ENCODE results near the gene GAN.
"Not testable (repeated sequence)": the region's sequence is repeated elsewhere in the genome, so short reads cannot be mapped to it uniquely, and the experiment has no call there.

Gene GAN

DNA sequence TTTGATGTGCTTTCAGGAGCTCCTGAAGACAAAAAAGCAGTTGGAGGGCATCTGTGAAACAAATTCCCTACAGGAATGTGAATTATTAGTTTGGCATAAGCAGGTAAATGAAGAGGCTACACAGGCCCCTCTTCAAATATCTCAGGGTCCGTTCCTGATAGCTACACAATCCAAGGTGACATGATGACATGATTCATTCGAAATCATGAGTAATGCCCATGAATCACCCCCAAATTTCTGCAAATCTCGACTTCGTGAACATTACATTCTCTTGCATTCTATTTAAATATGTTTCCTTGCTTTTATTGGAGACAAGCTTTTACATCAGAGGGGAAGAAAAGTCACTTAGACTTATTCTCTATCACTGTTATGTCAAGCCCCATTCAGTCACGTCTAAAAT is 22.3 kb downstream of the GAN start:
- no peak for DNase-seq
- in situ Hi-C loops (cut with MboI; ENCODE audit: low pct_unique_long_range_greater_than_20kb, low sequenced_read_pairs) = no loop called here

DNA sequence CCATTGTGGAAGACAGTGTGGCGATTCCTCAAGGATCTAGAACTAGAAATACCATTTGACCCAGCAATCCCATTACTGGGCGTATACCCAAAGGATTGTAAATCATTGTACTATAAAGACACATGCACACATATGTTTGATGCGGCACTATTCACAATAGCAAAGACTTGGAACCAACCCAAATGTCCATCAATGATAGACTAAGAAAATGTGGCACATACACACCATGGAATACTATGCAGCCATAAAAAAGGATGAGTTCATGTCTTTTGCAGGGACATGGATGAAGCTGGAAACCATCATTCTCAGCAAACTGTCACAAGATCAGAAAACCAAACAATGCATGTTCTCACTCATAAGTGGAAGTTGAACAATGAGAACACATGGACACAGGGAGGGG is 30.4 kb downstream of the GAN start:
- in situ Hi-C loops (cut with MboI; ENCODE audit: low pct_unique_long_range_greater_than_20kb, low sequenced_read_pairs); DNase-seq: not testable (repeated sequence)

DNA sequence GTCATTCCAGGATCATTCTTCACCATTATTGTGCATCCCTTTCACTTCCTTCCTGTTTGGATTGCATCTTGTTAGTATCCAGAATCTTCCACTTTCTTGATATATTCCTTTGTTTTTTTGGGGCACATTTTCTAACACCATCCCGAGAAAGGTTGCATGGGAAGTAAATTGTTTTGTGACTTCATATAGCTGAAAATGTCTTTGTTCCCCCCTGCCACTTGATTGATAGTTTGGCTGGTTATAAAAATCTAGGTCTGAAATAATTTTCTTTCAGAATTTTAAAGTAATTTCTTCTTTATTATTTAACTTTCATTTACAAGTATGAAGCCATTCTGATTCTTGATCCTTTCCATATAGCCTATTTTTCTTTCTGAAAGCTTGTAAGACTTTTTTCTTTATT is 32.7 kb downstream of the GAN start:
- DNase-seq = no peak
- in situ Hi-C loops (cut with MboI; ENCODE audit: low pct_unique_long_range_greater_than_20kb, low sequenced_read_pairs) = no loop called here

DNA sequence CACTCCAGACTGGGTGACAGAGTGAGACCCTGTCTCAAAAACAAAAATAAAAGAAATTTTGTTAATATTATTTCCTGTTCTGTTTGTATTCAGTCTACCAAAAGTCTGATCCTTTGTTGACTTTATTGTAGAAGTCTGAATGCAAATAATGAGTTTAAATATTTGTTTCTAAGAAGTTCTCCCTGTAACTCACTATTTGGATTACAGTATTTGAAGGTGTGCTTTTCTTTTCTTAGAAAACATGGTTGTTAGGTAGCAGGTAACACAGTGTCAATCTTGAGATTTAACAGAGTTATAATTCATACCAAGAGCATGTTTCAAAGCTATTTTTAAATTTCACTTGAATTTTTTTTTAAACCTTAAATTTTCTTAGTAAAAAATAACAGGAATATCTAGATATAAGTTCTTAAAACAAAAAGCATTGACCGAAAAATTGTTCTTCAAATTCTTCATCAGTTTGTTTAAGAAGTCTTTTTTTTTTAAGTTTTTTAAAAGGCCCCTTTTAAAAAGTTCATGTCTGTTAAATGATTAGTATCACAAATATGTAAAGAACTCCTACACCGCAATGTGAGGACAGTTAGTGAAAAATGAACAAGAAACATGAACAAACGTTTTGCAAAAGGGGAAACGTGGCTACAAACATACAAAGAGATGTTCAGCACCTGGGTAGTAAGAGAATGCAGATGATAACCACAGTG is 35.0 kb downstream of the GAN start:
- no peak for DNase-seq
- in situ Hi-C loops (cut with MboI; ENCODE audit: low pct_unique_long_range_greater_than_20kb, low sequenced_read_pairs) = loop anchor here (25.0 kb wide), 1 partner anchor 538 kb away; no protein-coding TSS in a partner anchor

DNA sequence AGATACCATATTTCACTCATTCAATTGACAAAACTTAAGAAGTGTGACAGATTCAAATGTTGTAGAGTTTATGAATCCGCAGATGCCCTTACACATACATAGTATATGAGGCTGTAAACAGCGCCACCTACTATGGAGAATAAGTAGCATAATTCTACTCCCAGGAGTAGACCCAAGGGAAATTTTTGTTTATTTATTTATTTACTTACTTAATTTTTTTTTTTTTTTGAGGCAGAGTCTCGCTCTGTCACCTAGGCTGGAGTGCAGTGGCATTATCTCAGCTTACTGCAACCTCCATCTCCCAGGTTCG is 35.5 kb downstream of the GAN start:
- in situ Hi-C loops (cut with MboI; ENCODE audit: low pct_unique_long_range_greater_than_20kb, low sequenced_read_pairs) = loop anchor here (25.0 kb wide), 1 partner anchor 537 kb away; no protein-coding TSS in a partner anchor
- no peak for DNase-seq

DNA sequence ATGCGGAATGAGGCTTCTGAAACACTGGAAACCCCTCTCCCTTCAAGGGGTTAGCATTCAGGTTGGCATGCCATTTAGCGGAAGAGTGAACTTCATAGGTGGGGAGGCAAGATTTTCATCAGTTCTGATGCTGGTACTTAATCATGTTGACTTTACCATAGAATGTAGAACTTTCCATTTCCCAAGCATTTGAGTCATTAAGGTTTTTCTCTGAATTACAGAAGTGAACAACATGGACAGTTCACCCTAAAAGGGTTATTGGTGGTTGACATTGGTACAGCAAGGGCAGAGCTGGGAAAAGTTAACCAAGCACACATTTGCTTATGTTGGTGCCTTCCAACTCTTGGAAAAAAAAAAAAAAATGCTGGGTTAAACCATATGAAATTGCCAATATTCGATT is 39.1 kb downstream of the GAN start:
- no peak for DNase-seq
- in situ Hi-C loops (cut with MboI; ENCODE audit: low pct_unique_long_range_greater_than_20kb, low sequenced_read_pairs) = loop anchor here (25.0 kb wide), 1 partner anchor 533 kb away; no protein-coding TSS in a partner anchor

DNA sequence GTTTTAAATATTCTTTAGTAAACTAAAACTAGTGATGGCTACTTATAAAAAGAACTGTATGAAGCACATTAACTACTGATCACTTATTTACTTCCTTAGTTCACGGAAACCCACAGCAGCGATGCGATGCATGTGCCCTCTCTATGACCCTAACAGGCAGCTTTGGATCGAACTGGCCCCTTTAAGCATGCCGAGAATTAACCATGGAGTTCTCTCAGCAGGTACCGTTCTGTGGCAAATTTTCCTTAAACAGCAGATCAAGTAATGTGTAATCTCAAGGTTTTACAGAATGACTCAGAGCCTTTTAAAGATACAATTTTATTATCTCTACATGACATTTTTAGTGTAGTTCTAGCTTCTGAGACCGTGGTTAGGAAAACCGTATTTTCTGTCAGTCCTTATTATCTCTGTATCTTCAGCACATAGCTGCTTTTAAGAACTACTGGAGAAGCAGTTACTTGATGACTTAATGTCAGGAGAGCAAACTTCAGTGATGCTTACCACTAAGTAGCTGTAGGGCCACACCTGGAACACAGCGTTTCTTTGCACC is 43.0 kb downstream of the GAN start:
- DNase-seq = no peak
- in situ Hi-C loops (cut with MboI; ENCODE audit: low pct_unique_long_range_greater_than_20kb, low sequenced_read_pairs) = loop anchor here (25.0 kb wide), 1 partner anchor 530 kb away; no protein-coding TSS in a partner anchor

DNA sequence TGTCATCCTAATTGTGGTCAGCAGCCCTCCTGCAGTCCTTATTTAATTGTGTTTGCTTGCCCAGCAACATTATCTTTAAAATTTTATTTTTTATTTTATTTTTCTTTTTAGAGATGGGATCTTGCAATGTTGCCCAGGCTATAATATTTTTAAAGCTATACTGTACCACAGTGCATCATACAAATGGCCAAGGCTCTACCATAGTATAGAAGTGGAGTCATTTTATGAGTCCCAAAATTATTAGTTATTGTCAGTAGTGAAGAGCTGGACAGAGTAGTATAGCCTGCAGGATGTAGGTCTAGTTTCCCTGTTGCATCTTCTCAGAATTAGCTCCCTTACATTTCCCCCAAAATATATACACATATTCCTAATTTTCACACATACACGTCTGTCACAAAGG is 44.1 kb downstream of the GAN start:
- in situ Hi-C loops (cut with MboI; ENCODE audit: low pct_unique_long_range_greater_than_20kb, low sequenced_read_pairs) = loop anchor here (25.0 kb wide), 1 partner anchor 528 kb away; no protein-coding TSS in a partner anchor
- DNase-seq = no peak

DNA sequence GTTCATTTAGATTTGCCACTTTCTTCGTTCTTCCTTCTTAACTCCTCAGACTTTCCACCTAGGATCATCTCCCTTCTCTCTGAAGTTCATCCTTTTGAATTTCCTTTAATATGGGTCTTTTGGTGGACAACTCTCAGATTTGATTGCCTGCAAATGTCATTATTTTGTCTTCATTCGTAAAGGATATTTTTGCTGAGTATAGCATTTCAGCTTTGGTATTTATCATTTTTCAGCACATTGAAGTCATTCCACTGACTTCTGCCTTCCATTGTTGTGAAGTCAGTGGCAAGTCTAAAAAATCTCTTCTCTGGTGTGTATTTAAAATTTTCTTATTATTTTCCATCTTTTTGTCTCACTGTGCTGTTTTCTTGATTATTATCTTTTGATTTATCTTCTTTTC is 45.4 kb downstream of the GAN start:
- in situ Hi-C loops (cut with MboI; ENCODE audit: low pct_unique_long_range_greater_than_20kb, low sequenced_read_pairs) = loop anchor here (25.0 kb wide), 1 partner anchor 527 kb away; no protein-coding TSS in a partner anchor
- DNase-seq = no peak

DNA sequence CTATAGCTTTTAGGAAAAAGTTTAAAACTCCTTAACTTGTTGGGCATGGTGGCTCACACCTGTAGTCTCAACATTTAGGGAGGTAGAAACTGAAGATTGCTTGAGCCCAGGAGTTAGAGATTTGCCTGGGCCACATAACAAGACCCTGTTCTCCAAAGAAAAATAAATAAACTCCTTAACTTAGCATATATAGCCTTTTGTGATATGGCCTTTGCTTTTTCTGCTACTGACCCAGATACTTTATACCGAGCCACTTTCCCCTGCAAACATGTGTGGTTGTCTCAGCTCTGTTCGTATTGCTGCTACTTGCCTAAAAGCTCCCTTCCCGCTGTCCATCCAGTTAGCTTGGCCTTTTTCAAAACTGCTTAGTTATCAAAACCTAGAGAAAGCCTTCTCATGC is 51.0 kb downstream of the GAN start:
- in situ Hi-C loops (cut with MboI; ENCODE audit: low pct_unique_long_range_greater_than_20kb, low sequenced_read_pairs) = loop anchor here (25.0 kb wide), 1 partner anchor 522 kb away; no protein-coding TSS in a partner anchor
- DNase-seq = no peak

DNA sequence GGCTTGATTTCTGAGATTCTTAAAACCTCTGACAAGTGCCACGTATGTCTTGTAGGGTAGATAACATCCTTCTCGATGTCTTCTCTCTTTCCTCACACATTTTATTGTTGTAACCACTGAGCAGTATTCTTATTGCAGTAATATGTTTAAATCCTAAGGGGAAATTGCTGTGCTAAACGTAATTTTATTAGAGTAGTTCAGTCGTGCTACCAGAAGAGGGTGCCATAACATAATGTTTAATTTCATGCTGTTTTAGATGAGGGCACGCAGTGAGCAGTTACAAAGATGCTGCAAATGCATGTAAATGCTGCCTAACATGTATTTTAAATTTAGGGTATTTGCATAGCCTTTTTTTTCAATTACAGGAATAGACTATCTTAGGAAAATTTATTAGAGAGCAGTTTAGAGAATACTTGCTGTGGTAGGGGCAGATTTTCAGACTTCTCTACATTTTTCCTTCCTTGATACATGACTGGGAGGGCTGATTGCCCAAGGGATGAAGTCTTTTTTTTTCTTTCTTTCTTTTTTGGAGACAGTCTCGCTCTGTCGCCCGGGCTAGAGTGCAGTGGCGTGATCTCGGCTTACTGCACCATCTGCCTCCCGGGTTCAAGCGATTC is 51.7 kb downstream of the GAN start:
- DNase-seq = peak; percentile 73
- in situ Hi-C loops (cut with MboI; ENCODE audit: low pct_unique_long_range_greater_than_20kb, low sequenced_read_pairs) = loop anchor here (25.0 kb wide), 1 partner anchor 521 kb away; no protein-coding TSS in a partner anchor

DNA sequence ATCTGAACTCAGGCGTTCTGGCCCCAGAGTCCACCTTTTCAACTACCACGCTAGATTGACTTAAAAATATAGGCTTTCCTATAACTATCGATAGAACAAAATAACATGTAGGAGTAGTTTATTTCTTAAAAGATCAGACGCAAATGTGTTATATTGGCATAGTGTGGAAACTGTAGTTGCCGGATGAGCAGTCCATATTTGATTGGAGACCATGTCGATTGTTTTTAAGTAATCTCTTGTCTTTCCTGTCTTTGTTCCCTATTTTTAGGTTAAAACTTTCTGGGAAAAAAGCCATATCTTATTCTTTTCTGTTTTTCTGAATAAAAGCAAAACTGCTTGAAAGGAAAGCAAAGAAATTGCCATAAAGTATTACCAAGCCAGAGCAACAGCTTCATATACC is 53.1 kb downstream of the GAN start:
- in situ Hi-C loops (cut with MboI; ENCODE audit: low pct_unique_long_range_greater_than_20kb, low sequenced_read_pairs) = loop anchor here (25.0 kb wide), 1 partner anchor 519 kb away; no protein-coding TSS in a partner anchor
- no peak for DNase-seq

DNA sequence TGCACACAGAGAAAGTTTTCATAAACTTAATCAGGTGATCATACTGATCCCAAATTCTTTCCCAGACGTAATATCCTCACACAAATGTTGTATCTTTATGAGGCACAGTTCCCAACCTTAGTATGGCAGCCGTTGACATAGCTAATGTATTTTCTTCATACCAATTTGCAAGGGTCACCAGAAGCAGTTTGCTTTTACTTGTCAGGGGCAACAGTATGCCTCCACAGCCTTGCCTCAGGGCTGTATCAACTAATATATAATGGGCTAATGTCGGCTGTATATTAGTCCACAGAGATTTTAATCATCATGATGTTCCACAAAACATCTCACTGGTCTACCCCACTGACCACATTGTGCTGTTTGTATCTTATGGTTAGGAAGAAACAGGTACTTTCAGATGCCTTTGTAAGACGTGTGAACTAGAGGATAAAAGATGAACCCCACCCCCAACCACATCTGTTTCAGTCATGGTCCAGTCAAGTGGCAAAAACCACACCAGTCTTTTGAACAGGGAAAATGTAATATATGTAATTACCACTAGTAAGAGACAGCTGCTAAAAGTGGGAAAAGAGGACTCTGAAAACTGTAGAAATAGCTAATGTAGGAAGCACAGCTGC is 55.2 kb downstream of the GAN start:
- in situ Hi-C loops (cut with MboI; ENCODE audit: low pct_unique_long_range_greater_than_20kb, low sequenced_read_pairs) = loop anchor here (25.0 kb wide), 1 partner anchor 517 kb away; no protein-coding TSS in a partner anchor
- DNase-seq = no peak

DNA sequence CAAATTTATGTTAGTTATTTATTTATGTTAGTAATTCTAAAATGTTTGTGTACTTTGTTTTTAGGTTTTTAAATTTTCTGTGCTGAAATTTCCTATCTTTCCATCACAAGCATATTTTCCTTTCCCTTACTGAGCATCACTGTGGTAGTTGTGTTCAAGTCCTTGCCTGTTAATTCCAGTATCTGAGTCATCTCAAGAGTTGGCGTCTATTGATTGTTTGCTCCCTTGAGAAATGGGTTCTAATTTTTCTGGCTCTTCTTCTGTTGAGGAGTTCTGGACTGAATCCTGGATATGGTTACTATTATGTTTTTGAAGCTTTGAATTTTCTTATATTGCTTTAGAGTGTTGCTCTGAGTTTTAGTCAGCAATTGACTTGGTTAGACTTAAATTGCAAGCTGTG is 56.3 kb downstream of the GAN start:
- in situ Hi-C loops (cut with MboI; ENCODE audit: low pct_unique_long_range_greater_than_20kb, low sequenced_read_pairs) = loop anchor here (25.0 kb wide), 1 partner anchor 516 kb away; no protein-coding TSS in a partner anchor
- no peak for DNase-seq

DNA sequence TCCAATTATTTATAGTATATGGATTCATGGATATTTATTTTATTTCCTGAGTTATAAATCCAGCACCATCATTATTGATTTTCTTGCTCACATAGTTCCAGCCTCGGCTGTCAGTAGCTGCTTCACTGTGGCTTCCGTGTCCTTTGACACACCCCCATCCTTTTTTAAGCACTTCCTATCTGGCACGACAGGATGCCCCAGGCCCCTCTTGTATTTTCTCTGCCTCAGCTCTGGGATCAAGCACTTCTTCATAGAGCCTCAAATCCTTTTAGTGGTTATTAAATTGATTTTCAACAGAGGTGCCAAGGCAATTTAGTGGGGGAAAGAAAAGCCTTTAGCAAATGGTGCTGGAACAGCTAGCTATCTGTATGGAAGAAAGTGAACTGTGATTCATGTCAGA is 59.8 kb downstream of the GAN start:
- DNase-seq = peak; percentile 10
- in situ Hi-C loops (cut with MboI; ENCODE audit: low pct_unique_long_range_greater_than_20kb, low sequenced_read_pairs) = loop anchor here (25.0 kb wide), 1 partner anchor 513 kb away; no protein-coding TSS in a partner anchor

DNA sequence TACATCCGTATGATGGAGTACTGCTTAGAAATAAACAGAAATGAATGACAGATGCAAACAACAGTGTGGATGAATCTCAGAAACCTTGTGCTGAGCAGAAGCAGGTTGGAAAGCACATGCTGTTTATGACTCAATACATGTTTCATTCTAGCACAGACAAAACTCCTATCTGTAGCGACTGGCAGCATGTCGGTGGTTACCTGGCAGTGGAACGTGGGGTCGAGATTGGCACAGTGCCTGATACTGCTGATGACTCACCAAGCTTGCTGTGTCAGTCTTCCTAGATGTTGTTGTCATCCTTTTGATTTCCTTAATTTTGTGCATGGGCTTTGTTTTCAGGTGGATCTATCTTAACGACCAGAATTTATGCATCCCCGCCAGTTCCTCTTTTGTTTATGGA is 62.1 kb downstream of the GAN start:
- DNase-seq = no peak
- in situ Hi-C loops (cut with MboI; ENCODE audit: low pct_unique_long_range_greater_than_20kb, low sequenced_read_pairs) = loop anchor here (25.0 kb wide), 1 partner anchor 335 kb away; no protein-coding TSS in a partner anchor

DNA sequence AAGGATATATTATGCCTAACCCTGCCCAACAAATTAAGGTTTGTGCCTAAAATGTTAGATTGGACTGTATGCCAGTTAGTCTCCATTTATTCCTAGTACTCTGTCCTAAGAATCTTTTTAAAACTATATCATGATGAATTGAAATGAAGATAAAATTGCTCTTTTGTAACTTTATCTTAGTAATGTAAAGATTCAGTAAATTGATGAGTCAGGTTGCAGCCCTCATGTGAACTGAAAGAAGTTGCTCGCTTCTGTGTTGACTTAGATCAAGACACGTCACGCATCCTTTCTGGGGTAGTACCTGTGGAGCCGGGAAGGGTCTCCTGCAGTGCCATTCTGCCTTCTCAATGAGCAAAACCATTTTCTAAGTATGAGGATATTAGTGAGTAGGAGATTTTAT is 63.3 kb downstream of the GAN start:
- DNase-seq = no peak
- in situ Hi-C loops (cut with MboI; ENCODE audit: low pct_unique_long_range_greater_than_20kb, low sequenced_read_pairs) = loop anchor here (25.0 kb wide), 1 partner anchor 334 kb away; no protein-coding TSS in a partner anchor

DNA sequence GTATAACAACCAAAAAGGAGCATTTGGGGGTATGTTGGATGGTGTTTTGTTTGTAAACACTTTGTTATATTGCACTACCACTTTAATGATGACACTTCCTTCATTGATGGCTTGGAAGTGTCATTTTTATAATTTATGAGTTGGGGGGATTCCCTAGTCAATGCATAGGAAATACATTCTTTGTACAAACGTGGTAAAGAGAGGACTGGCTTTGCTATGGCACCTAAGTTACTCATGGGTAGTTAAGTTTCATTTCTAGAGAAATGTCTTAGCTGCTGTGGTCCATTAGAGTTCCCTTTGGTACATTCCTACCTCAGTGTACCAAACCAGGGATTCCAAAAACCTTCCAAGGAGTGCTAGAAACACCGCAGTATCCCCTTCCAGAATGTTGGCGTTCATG is 66.2 kb downstream of the GAN start:
- in situ Hi-C loops (cut with MboI; ENCODE audit: low pct_unique_long_range_greater_than_20kb, low sequenced_read_pairs) = loop anchor here (25.0 kb wide), 1 partner anchor 331 kb away; no protein-coding TSS in a partner anchor
- DNase-seq = no peak

DNA sequence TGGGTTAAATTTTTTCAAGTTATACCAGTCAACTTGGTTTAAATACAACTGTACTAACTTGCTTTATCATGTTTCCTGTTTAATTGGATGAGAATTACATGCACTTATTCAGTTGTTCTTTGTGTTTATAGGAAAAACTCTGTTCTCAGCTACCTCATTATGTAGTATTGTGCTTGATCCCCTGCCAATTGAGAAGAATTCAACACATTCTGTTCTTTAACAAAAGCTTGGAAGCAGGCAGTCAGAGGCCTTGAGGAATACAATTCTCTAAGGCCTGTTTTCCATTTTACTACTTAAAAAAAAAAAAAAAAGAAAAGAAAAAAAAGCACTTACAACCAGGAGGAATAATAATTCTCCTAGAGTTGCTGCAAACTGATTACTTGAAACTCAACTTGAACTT is 69.2 kb downstream of the GAN start:
- in situ Hi-C loops (cut with MboI; ENCODE audit: low pct_unique_long_range_greater_than_20kb, low sequenced_read_pairs) = loop anchor here (25.0 kb wide), 1 partner anchor 328 kb away; no protein-coding TSS in a partner anchor
- no peak for DNase-seq
